ENCODE results near the gene TFAP2A.

The TFAP2A gene

DNA sequence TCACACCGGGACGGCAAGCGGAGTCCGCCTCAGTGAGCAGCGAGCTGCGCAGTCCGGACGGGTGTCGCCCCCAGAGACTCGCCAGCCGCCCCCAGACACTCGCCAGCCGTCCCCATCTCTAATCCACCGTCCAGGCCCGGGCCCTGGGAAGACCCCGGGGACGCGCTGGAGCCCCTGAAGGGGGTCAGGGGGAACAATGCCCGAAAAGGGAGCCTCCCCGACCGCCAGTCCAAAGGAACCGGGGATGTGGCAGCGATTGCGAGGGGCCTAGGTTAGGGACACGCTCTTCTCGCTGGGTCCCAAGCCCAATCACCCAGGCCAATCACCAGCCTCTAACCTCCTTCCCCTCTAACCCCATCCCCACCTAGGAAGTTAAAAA lies 33.1 kb downstream of the TFAP2A start:
- Mint-ChIP-seq H3K9me3 (no peaks in the 10 kb centered on the region), H3K4me1 (peaks cover 25% of the 10 kb centered on the region), H3K36me3 (ENCODE audit: low read depth) (no peaks in the 10 kb centered on the region), H3K27ac (no peak overlapping the region), H3K27me3 (ENCODE audit: low read depth, poor library complexity) (peaks cover 97% of the 10 kb centered on the region), H3K4me3 (peak overlapping the region; percentile 38)
- DNase-seq, result no peak
- TF ChIP-seq, protein P1, sequence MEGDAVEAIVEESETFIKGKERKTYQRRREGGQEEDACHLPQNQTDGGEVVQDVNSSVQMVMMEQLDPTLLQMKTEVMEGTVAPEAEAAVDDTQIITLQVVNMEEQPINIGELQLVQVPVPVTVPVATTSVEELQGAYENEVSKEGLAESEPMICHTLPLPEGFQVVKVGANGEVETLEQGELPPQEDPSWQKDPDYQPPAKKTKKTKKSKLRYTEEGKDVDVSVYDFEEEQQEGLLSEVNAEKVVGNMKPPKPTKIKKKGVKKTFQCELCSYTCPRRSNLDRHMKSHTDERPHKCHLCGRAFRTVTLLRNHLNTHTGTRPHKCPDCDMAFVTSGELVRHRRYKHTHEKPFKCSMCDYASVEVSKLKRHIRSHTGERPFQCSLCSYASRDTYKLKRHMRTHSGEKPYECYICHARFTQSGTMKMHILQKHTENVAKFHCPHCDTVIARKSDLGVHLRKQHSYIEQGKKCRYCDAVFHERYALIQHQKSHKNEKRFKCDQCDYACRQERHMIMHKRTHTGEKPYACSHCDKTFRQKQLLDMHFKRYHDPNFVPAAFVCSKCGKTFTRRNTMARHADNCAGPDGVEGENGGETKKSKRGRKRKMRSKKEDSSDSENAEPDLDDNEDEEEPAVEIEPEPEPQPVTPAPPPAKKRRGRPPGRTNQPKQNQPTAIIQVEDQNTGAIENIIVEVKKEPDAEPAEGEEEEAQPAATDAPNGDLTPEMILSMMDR (IDR thresholded peaks at IDR 0.05), result no peak

DNA sequence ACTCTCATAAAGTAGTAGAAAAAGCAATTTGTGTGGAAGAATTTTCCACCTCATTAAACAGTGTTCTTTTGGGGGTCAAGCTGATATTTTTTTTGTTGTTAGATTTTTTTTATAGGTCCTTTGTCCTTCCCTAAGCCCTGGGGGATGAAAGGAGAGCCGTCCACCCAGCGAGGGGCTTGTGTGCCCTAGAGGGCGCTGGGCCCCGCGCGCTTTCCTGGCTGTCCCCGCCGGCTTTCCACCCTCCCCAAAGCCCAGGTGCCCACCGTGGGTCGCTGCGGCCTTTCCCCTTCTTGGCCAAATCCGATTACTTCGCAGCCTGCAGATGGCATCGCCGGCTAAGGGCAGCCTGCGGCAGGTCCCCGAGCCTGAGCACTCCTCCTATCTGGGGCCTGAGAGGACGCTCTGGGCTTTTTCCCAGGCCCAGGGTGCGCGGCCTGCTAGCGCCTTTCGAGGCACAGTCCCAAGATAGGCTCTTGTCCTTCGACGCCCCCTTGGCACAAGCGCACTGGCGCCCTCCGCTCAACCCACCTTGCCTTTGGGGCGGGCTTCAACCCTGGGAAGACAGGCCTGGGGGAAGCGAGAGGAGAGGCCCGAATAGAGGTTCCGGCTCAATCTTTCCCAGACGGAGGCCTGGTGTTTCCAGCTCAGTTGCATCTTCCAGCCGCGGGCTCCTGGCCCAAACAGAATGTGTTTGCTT lies 33.6 kb downstream of the TFAP2A start:
- DNase-seq, result peak; percentile 43
- H3K27me3 Mint-ChIP-seq (ENCODE audit: low read depth, poor library complexity), result peaks cover 91% of the 10 kb centered on the region
- peaks cover 25% of the 10 kb centered on the region for H3K4me1 Mint-ChIP-seq
- no peaks in the 10 kb centered on the region for H3K36me3 Mint-ChIP-seq (ENCODE audit: low read depth)
- TF ChIP-seq, protein P1 (IDR thresholded peaks at IDR 0.05), result peak; percentile 12
- peak overlapping the region; percentile 14 for H3K4me3 Mint-ChIP-seq
- no peaks in the 10 kb centered on the region for H3K9me3 Mint-ChIP-seq
- H3K27ac Mint-ChIP-seq, result no peak overlapping the region

DNA sequence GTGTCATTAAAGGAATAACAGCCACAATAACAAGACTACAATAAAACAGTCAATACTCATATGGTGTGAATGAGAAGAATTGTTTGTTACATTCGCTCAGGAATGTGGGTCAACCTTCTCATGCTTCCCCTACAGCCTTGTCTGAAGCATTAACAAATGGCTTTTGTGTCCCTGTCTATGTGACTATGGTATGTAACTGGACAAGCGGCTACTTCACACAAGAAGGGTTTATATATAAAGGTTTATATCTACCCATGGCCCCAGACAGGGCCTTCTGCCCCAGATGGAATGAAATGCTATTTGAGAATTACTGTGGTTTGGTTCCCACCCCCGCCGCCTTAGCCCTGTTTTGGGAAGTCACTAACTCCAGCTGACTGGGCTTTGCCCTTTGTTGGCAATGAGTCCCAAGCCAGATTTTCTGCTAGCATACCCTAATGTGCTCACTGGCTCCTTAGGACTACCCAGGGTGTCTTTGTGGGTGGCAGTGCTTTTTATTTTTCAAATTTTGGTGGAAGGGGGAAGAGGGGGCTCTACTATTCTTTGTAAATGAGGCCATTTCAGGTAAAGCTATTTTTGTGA lies 39.4 kb downstream of the TFAP2A start:
- H3K4me3 Mint-ChIP-seq, result no peak overlapping the region
- no peak for DNase-seq
- H3K27me3 Mint-ChIP-seq (ENCODE audit: low read depth, poor library complexity), result peaks cover 33% of the 10 kb centered on the region
- H3K27ac Mint-ChIP-seq, result no peak overlapping the region
- TF ChIP-seq, protein P1 (IDR thresholded peaks at IDR 0.05), result no peak
- no peaks in the 10 kb centered on the region for H3K36me3 Mint-ChIP-seq (ENCODE audit: low read depth)
- H3K9me3 Mint-ChIP-seq, result no peaks in the 10 kb centered on the region
- H3K4me1 Mint-ChIP-seq, result peaks cover 30% of the 10 kb centered on the region

DNA sequence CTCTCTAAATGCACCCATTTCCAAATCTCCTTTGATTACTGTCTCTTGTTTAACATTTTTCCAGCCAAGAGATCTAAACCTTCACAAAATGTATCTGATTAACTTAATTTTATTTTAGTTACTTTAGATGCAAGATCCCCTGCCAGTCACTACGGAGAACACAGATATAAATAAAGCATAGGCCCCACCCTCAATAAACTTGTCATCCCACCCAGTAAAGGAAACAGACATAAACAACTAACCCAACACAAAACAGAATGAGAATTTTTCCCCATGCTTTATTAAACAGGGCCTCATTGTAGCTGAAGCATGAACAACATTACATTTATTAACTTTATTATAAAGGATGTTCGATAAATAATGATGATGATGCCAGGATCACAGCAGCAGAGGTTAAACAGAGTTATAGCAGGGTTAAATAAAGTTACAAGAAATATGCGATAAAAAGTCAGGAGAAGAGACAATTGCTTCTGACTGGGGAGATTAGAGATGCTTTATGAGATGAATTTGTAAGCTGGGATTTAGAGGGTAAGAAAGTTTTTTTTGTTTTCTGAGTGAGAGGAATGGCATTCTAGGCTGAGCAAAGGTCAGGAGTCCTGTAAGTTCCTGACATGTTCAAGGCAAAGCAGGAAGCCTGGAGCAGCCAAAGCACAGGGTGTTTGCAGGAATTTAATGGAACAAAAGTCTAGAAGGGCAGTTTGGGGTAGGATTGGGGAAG lies 41.1 kb downstream of the TFAP2A start:
- Mint-ChIP-seq H3K36me3 (ENCODE audit: low read depth) (no peaks in the 10 kb centered on the region), H3K27me3 (ENCODE audit: low read depth, poor library complexity) (peaks cover 19% of the 10 kb centered on the region), H3K4me1 (peaks cover 36% of the 10 kb centered on the region), H3K9me3 (no peaks in the 10 kb centered on the region), H3K4me3 (no peak overlapping the region), H3K27ac (peak overlapping the region; percentile 53)
- DNase-seq, result no peak
- TF ChIP-seq, protein P1 (IDR thresholded peaks at IDR 0.05), result no peak

DNA sequence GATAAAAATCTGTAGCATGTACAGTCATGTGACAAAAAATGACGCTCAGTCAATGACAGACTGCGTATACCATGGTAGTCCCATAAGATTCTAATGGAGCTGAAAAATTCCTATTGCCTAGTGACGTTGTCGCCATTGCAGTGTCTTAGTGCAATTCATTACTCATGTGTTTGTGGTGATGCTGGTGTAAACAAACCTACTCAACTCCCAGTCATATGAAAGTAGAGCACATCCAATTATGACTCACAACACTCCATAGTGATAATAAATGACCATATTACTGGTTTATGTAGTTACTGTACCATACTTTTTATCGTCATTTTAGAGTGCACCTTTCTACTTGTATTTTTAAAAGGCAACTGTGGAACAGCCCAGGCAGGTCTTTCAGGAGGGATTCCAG lies 45.0 kb downstream of the TFAP2A start:
- no peak for DNase-seq
- H3K27me3 Mint-ChIP-seq (ENCODE audit: low read depth, poor library complexity), result peaks cover 20% of the 10 kb centered on the region
- no peaks in the 10 kb centered on the region for H3K36me3 Mint-ChIP-seq (ENCODE audit: low read depth)
- peak overlapping the region; percentile 62 for H3K27ac Mint-ChIP-seq
- peaks cover 32% of the 10 kb centered on the region for H3K4me1 Mint-ChIP-seq
- TF ChIP-seq, protein P1 (IDR thresholded peaks at IDR 0.05), result no peak
- H3K4me3 Mint-ChIP-seq, result no peak overlapping the region
- peaks cover 12% of the 10 kb centered on the region for H3K9me3 Mint-ChIP-seq
